Raji (cell line): Measurements from ENCODE around the gene PCGF3.
A peak's percentile ranks its signal among the peaks of the same experiment; 100 is the strongest.

Experiments used
- POLR2A ChIP-seq: IDR thresholded peaks from 2 replicates; pipeline ENCODE4 v1.6.1; 2011; ENCODE audit warnings: low read depth, low read length, control low read depth; ENCODE audit not compliant: insufficient read depth

The PCGF3 gene

DNA sequence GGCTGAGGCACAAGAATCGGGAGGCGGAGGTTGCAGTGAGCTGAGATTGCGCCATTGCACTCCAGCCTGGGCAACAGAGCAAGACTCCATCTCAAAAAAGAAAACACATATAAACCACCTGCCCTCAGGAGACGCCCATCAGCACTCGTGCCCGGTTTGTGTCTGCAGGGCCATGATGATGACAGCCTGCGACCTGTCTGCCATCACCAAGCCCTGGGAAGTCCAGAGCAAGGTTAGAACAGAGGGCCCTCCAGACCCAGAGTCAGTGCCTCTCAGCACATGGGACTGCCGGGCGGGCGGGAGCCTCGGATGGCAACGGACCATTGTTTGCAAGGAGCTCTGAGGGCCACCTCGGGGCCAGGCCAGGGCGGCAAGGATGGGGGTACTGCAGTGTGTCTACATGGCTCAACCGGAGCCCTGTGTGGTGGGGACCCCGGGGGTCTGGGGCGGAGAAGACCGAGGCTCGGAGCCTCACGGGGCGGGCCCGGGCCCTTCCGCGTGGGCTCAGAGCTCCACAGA lies 40.9 kb upstream of the PCGF3 start:
- TF ChIP-seq POLR2A, result no peak

- no peak for TF ChIP-seq POLR2A
Measured at GRCh38 chr4:665381-665750, 40.3 kb upstream of the PCGF3 start.

GRCh38 chr4:665751-666435 lies 39.7 kb upstream of the PCGF3 start:
- TF ChIP-seq POLR2A, result no peak

DNA sequence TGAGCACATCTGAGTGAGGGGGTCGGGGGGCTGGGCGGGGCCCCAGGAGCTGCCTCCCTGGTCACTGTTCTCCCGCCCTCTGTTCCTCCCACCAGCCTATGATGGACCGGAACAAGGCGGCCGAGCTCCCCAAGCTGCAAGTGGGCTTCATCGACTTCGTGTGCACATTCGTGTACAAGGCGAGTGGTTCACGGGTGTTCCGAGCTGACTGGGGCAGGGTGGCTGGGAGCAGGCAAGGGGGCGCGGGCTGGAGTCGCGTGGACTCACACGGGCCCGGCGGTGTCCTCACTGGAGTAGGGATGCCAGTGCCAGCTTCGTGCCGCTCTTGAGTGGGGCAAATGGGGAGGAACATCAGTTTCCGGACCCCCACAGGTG lies 39.2 kb upstream of the PCGF3 start:
- no peak for TF ChIP-seq POLR2A

DNA sequence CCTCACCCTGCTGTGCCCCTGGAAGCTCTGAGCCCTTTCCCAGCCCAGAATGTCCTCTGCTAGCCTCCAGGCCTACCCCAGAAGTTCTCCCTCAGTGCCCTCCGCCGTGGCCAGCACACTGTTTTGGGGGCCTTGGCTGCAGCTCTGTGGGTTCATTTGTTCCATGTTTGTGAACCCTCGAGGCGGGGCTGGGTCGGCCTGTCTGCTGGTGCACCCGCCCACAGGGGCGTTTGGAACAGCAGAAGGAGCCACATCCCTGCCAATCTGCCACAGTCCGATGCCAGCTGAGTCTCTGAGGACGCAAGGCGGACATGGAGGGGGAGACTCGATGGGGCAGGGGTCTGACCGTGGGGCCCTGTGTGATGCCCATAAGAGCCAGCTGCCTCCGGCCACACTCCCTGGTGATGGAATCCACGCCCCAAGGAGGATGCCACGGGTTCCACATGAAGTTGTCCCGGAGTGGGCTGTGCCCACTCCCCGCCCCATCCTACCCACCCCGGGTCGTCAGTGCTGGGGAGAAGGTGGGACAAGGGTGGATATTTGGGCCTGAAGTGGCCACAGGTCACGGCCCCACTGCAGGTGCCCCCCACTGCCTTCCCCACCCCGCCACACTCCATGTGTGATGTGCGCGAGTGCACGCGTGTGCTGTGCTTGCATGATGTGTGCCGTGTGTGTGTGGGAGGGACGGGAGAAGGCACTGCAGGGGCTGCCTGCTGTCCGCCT lies 38.6 kb upstream of the PCGF3 start:
- TF ChIP-seq POLR2A, result peak; percentile 33; the same call in 1 of the 2 replicates

- peak; percentile 2; the same call in 1 of the 2 replicates for TF ChIP-seq POLR2A
Measured at GRCh38 chr4:667545-667925, 38.1 kb upstream of the PCGF3 start.

GRCh38 chr4:668219-668618 lies 37.4 kb upstream of the PCGF3 start:
- TF ChIP-seq POLR2A, result 0 out of 2 replicates have a peak, but pooled peaks have one; percentile 0

DNA sequence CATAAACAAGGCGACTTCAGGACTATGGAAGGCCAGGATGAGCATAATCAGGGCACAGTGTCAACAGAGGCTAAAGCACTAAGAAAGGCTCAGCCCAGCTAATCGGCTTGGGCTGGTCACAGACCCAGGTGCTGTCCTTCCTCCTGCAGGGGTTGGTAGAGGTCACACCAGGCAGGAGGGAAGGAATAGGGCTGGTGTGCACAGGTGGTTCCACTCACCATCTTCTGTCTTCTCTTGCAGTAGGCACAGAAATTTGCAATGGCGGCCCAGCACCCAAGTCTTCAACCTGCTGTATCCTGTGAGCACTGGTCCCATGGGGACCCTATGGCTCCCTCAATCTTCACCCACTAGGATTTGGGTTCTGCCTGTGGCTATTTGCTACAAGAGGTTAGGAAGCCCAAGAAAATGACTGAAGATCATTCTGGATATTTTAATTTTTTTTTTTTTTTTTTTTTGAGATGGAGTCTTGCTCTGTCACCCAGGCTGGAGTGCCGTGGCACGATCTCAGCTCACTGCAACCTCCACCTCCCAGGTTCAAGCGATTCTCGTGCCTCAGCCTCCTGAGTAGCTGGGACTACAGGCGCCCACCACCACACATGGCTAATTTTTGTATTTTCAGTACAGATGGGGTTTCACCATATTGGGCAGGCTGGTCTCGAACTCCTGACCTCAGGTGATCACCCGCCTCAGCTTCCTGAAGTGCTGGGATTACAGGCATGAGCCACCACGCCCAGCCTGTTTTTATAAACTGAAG lies 35.6 kb upstream of the PCGF3 start:
- TF ChIP-seq POLR2A, result peak; percentile 31; the same call in 1 of the 2 replicates

DNA sequence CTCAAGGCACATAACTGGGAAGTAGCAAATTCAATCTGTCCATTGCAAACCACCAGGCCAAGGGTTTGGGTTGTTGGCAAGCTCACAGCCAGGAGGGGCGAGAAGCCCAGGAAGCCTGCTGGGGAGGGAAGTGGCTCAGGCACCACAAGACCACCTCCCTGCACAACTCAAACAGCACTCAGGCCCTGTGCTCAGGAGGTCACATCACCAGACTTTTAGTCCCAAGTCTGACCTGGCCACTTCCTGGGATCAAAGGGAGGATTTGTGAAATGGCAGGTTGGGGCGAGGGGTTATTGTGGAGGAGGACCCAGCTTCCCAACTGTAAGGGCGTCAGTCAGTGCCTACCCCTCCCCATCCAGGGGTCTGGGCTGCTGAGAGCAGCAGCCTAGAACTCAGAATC lies 33.9 kb upstream of the PCGF3 start:
- 0 out of 2 replicates have a peak, but pooled peaks have one; percentile 32 for TF ChIP-seq POLR2A

DNA sequence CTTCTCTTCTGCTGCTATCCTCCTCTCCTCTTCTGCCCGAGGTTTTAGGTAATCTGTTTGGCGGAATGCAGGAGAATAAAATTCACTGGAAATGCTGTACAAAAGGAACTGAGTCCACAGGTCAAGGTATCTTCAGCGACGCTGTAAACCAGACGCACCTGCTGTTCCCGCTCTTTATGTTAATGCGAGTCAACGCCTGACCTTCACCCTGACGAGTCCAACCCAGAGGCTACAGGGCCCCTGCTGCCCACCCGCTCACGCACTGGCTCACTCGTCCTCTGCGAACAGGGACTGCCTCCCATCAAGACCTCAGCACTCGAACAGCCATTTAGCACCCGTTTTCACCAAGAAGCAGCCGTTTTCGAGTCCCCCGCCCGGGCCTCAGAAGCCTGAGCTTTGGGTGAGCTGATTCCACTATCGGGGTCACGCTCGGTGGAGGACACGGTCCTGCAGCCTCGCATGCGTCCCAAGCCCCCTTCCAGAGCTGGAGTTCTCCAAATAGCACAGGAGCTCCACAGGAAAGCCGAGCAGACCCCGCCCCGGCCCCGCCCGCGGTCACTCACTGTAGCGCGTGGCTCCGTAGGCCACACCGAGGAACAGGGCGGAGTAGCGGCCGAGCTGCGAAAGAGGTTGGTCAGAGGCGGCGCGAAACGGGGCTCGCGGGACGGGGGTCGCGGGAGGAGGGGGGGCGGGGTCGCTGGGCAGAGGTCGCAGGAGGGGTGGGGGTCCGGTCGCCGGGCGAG lies 32.1 kb upstream of the PCGF3 start:
- no peak for TF ChIP-seq POLR2A

DNA sequence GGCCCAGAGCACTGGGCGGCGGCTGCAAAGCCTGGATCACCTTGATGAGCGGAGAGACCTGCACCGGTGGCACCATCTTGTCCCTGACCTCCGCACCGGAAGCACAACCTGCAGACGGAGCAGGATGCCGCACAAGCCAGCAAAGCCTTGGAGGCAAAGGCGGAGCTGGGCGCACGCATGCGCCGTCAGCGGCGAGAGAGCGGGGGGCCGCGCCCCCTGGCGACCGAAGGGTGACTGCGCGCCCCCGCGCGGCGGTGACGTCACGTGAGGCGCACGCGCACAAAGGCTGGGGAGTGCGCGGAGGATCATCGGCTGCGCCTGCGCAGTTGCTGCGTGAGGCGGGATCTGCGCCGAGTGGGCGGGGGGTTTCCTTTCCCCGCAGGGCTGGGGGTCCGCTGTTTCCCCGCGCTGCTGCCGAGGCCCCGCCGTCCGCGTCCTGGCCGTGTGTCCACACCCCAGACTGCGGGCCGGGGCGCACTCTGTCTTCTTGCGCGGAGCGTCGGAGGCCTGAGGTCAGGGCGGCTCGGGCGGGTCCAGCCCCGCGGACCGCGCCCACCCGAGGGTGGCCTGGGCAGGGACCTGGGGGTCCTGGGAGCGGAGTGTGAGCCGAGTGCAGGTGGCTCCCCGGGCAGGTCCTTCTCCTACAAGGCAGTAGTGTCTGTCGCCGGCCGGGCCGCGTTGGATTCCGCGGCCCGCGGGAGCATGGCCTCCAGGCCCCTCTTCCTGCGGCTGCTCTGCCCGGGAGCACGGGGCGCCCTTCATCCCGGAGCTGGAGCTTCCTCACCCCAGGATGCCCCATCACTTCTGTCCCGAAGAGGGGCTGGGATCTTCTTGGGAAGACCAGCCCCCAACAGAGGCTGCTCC lies 31.2 kb upstream of the PCGF3 start, which contains the start of the genes ATP5ME and MYL5:
ATP5ME (minus strand) TSS at position 105 of the 864 bp plus-strand sequence; CDS start at position 76, 29 bp downstream.
MYL5 (plus strand) TSS at position 371 of the 864 bp plus-strand sequence. CDS start 3,485 bp downstream, outside the sequence.
- peak; percentile 83 for TF ChIP-seq POLR2A

- no peak; the same call in 1 of the 2 replicates for TF ChIP-seq POLR2A
Measured at GRCh38 chr4:675036-675882, 30.4 kb upstream of the PCGF3 start.
